Measurements from ENCODE around the gene USP7. TPM values are rescaled to one million over a fixed set of nuclear protein-coding genes. Genes with fewer than 3 reads are reported as not detected.

Gene USP7
- total and polyA plus RNA-seq, 10 of the 15 experiments (the other 5 are each of a cell fraction or from before 2014, with no cell fraction given): 16.2 to 133 (median 60.5) TPM

- in situ Hi-C loops (cut with MboI): no loop called here
- peak; percentile 78; the same call in 1 of the 2 replicates for TF ChIP-seq RB1 (IDR thresholded peaks at IDR 0.05; ENCODE audit: borderline replicate concordance)
- TF ChIP-seq TCF3 (IDR thresholded peaks at IDR 0.05; ENCODE audit: borderline replicate concordance, insufficient read depth, low read depth, low read length): no peak
- TF ChIP-seq REST (IDR thresholded peaks at IDR 0.05; ENCODE audit: low read depth, low read length): no peak
- TF ChIP-seq CREB1 (IDR thresholded peaks at IDR 0.05; ENCODE audit: low read depth): no peak
- TF ChIP-seq BHLHE40 (IDR thresholded peaks at IDR 0.05; ENCODE audit: borderline replicate concordance in 1 of 2, low read depth in 2 of 2, low read length in 1 of 2): peak; percentile 79 to 84
- TF ChIP-seq RAD51 (IDR thresholded peaks at IDR 0.05): no peak
- no peak for TF ChIP-seq ZNF207 (IDR thresholded peaks at IDR 0.05; ENCODE audit: borderline replicate concordance)
- no peak for TF ChIP-seq ESRRA (IDR thresholded peaks at IDR 0.05; ENCODE audit: low read length)
- peak; percentile 73; the same call in 1 of the 2 replicates for TF ChIP-seq ATF2 (IDR thresholded peaks at IDR 0.05; ENCODE audit: low read length)
- peak; percentile 82; the same call in 1 of the 2 replicates for TF ChIP-seq ZBTB33 (IDR thresholded peaks at IDR 0.05)
- TF ChIP-seq IRF4 (IDR thresholded peaks at IDR 0.05; ENCODE audit: low read depth, low read length): 0 out of 2 replicates have a peak, but pooled peaks have one; percentile 12
- no peak for TF ChIP-seq CEBPZ (IDR thresholded peaks at IDR 0.05; ENCODE audit: low read depth, low read length)
Measured at GRCh38 chr16:8929086-8929748, 34.5 kb downstream of the USP7 start.

More at GRCh38 chr16:8929086-8929748, 34.5 kb downstream of the USP7 start:
- Histone ChIP-seq H3K9ac (ENCODE audit: control insufficient read depth, insufficient read depth, low read length) (no peak overlapping the region), H3K4me2 (ENCODE audit: control insufficient read depth, insufficient read depth) (peak overlapping the region; percentile 1; the same call in 1 of the 2 replicates), H3K27ac (ENCODE audit: control insufficient read depth, insufficient read depth) (no peak overlapping the region), H3K9me3 (replicated peaks; ENCODE audit: control insufficient read depth, insufficient read depth, low read length) (no peaks in the 10 kb centered on the region; the same call in 2 of the 3 replicates), H2AFZ (ENCODE audit: control insufficient read depth, low read depth, low read length) (no peak overlapping the region), H4K20me1 (ENCODE audit: control insufficient read depth, insufficient read depth) (peaks cover 23% of the 10 kb centered on the region), H3K4me3 (no peak overlapping the region), H3K36me3 (ENCODE audit: control insufficient read depth in 2 of 2, insufficient read depth in 2 of 2, low read length in 1 of 2) (peaks cover 20 to 33% of the 10 kb centered on the region in 2 experiments), H3K27me3 (replicated peaks in 1 of 2; ENCODE audit: control insufficient read depth in 2 of 2, insufficient read depth in 2 of 2, low read length in 1 of 2) (no peaks in the 10 kb centered on the region), H3K4me1 (ENCODE audit: control insufficient read depth, insufficient read depth, low read length) (peaks cover 46% of the 10 kb centered on the region), H3K79me2 (ENCODE audit: control insufficient read depth, insufficient read depth, low read length) (peaks cover 95% of the 10 kb centered on the region)
- RAD21 ChIA-PET (ENCODE audit: unreplicated experiment): interaction anchor here (0.6 to 1.7 kb wide), 2 partner anchors 11 to 204 kb away, joined by 3 to 6 read pairs; no protein-coding TSS in a partner anchor
- CTCF ChIA-PET: interaction anchor here (0.7 kb wide), 1 partner anchor 18 kb away, joined by 3 read pairs; no protein-coding TSS in a partner anchor
- SMC1A ChIA-PET (ENCODE audit: uncharacterized antibody, unreplicated experiment): interaction anchor here (0.6 to 2.4 kb wide), 9 partner anchors 11 to 1750 kb away, joined by 3 to 7 read pairs (median 3); no protein-coding TSS in a partner anchor
- intact Hi-C loops (cut with micrococcal nuclease; ENCODE audit: unreplicated experiment): loop anchor here (1.0 to 5.0 kb wide), 2 partner anchors 33 to 38 kb away; partner anchors contain the start of gene USP7
- 61% methylated on average over 17 of the region's 17 CpGs for WGBS (ENCODE audit: insufficient coverage, insufficient replicate concordance, low lambda C conversion rate, missing lambda C conversion rate)
- POLR2A ChIA-PET: no interaction called here
- DNase-seq (ENCODE audit: low read depth, low spot score) (peak; percentile 62), FAIRE-seq (no peak), ATAC-seq (peak; percentile 72)
- BruUV-seq (replicated peaks): no TSS peak

Data from GM12878 (cell line).